ENCODE data around the gene GALNTL6. TPM values are rescaled to one million over a fixed set of nuclear protein-coding genes. Genes with fewer than 3 reads are reported as not detected.
"Not testable (repeated sequence)": the region's sequence is repeated elsewhere in the genome, so short reads cannot be mapped to it uniquely, and the experiment has no call there.

Gene GALNTL6
- total and polyA plus RNA-seq, 2 experiments from 2014 or later, result not detected

- 18 to 19% methylated on average over 3 of the region's 3 CpGs for WGBS, 2 experiments (ENCODE audit: low coverage in 1 of 2, low lambda C conversion rate in 2 of 2, missing lambda C conversion rate in 2 of 2)
- H3K27ac ChIP-seq, result no peak overlapping the region
- no peak overlapping the region for H3K9ac ChIP-seq
- H3K36me3 ChIP-seq (ENCODE audit: low read depth), result no peaks in the 10 kb centered on the region
- no peaks in the 10 kb centered on the region for H3K4me1 ChIP-seq (ENCODE audit: insufficient read depth)
- DNase-seq, result no peak
- no peaks in the 10 kb centered on the region for H3F3A ChIP-seq (ENCODE audit: insufficient read depth)
- H3K9me3 ChIP-seq (ENCODE audit: low read depth), result no peaks in the 10 kb centered on the region
- TF ChIP-seq EZH2 (IDR thresholded peaks at IDR 0.05; ENCODE audit: insufficient read depth, poor library complexity, severe bottlenecking), result no peak
- no peak for TF ChIP-seq EZH2phosphoT487 (IDR thresholded peaks at IDR 0.05; ENCODE audit: insufficient read depth, low read depth)
- H4K20me1 ChIP-seq (ENCODE audit: insufficient read depth), result no peaks in the 10 kb centered on the region
- H3K4me2 ChIP-seq (ENCODE audit: unreplicated experiment), result no peak overlapping the region
- no peaks in the 10 kb centered on the region for H3K79me2 ChIP-seq (ENCODE audit: insufficient read depth)
- in situ Hi-C loops (cut with MboI), result no loop called here
- H2AFZ ChIP-seq, result no peak overlapping the region
- no peaks in the 10 kb centered on the region for H3K27me3 ChIP-seq (replicated peaks; ENCODE audit: insufficient read depth)
- no peak overlapping the region for H3K4me3 ChIP-seq
- no peaks in the 10 kb centered on the region for H3K9me2 ChIP-seq (ENCODE audit: insufficient read depth)
Measured at GRCh38 chr4:172794307-172794703, 981.1 kb downstream of the GALNTL6 start.

- in situ Hi-C loops (cut with MboI); H3K9me2 ChIP-seq (ENCODE audit: insufficient read depth); H3K4me2 ChIP-seq (ENCODE audit: unreplicated experiment); H3K9ac ChIP-seq; H3K9me3 ChIP-seq (ENCODE audit: low read depth); DNase-seq; H3K27me3 ChIP-seq (replicated peaks; ENCODE audit: insufficient read depth); H4K20me1 ChIP-seq (ENCODE audit: insufficient read depth); H3K36me3 ChIP-seq (ENCODE audit: low read depth); H2AFZ ChIP-seq; H3K79me2 ChIP-seq (ENCODE audit: insufficient read depth); H3K4me3 ChIP-seq; H3F3A ChIP-seq (ENCODE audit: insufficient read depth); H3K4me1 ChIP-seq (ENCODE audit: insufficient read depth); H3K27ac ChIP-seq: not testable (repeated sequence)
- 78 to 89% methylated on average over 18 of the region's 18 CpGs for WGBS, 2 experiments (ENCODE audit: low coverage in 1 of 2, low lambda C conversion rate in 2 of 2, missing lambda C conversion rate in 2 of 2)
Measured at GRCh38 chr4:172797281-172797680, 984.1 kb downstream of the GALNTL6 start.

GRCh38 chr4:172802032-172802431 is 988.8 kb downstream of the GALNTL6 start:
- Histone ChIP-seq H3K4me1 (ENCODE audit: insufficient read depth) (no peaks in the 10 kb centered on the region), H3K9me3 (ENCODE audit: low read depth) (no peaks in the 10 kb centered on the region), H3K4me3 (no peak overlapping the region), H3K4me2 (ENCODE audit: unreplicated experiment) (no peak overlapping the region), H3F3A (ENCODE audit: insufficient read depth) (no peaks in the 10 kb centered on the region), H3K36me3 (ENCODE audit: low read depth) (no peaks in the 10 kb centered on the region), H2AFZ (no peak overlapping the region), H3K9me2 (ENCODE audit: insufficient read depth) (no peaks in the 10 kb centered on the region), H4K20me1 (ENCODE audit: insufficient read depth) (no peaks in the 10 kb centered on the region), H3K27ac (no peak overlapping the region), H3K79me2 (ENCODE audit: insufficient read depth) (no peaks in the 10 kb centered on the region), H3K27me3 (replicated peaks; ENCODE audit: insufficient read depth) (no peaks in the 10 kb centered on the region), H3K9ac (no peak overlapping the region)
- DNase-seq, result no peak
- WGBS, 2 experiments (ENCODE audit: low coverage in 1 of 2, low lambda C conversion rate in 2 of 2, missing lambda C conversion rate in 2 of 2), result 19 to 22% methylated on average over 2 of the region's 2 CpGs
- TF ChIP-seq EZH2 (IDR thresholded peaks at IDR 0.05; ENCODE audit: insufficient read depth, poor library complexity, severe bottlenecking) (no peak), EZH2phosphoT487 (IDR thresholded peaks at IDR 0.05; ENCODE audit: insufficient read depth, low read depth) (no peak)
- in situ Hi-C loops (cut with MboI), result no loop called here

GRCh38 chr4:172806841-172807240 is 993.6 kb downstream of the GALNTL6 start:
- Histone ChIP-seq H2AFZ (no peak overlapping the region), H3K4me3 (no peak overlapping the region), H3K9me3 (ENCODE audit: low read depth) (no peaks in the 10 kb centered on the region), H3K36me3 (ENCODE audit: low read depth) (no peaks in the 10 kb centered on the region), H3K4me2 (ENCODE audit: unreplicated experiment) (no peak overlapping the region), H4K20me1 (ENCODE audit: insufficient read depth) (no peaks in the 10 kb centered on the region), H3F3A (ENCODE audit: insufficient read depth) (no peaks in the 10 kb centered on the region), H3K9me2 (ENCODE audit: insufficient read depth) (no peaks in the 10 kb centered on the region), H3K9ac (no peak overlapping the region), H3K79me2 (ENCODE audit: insufficient read depth) (no peaks in the 10 kb centered on the region), H3K4me1 (ENCODE audit: insufficient read depth) (no peaks in the 10 kb centered on the region), H3K27me3 (replicated peaks; ENCODE audit: insufficient read depth) (no peaks in the 10 kb centered on the region), H3K27ac (no peak overlapping the region)
- 47 to 62% methylated on average over 4 of the region's 4 CpGs for WGBS, 2 experiments (ENCODE audit: low coverage in 1 of 2, low lambda C conversion rate in 2 of 2, missing lambda C conversion rate in 2 of 2)
- no peak for DNase-seq
- in situ Hi-C loops (cut with MboI), result no loop called here
- no peak for TF ChIP-seq EZH2 (IDR thresholded peaks at IDR 0.05; ENCODE audit: insufficient read depth, poor library complexity, severe bottlenecking)
- no peak for TF ChIP-seq EZH2phosphoT487 (IDR thresholded peaks at IDR 0.05; ENCODE audit: insufficient read depth, low read depth)

DNA sequence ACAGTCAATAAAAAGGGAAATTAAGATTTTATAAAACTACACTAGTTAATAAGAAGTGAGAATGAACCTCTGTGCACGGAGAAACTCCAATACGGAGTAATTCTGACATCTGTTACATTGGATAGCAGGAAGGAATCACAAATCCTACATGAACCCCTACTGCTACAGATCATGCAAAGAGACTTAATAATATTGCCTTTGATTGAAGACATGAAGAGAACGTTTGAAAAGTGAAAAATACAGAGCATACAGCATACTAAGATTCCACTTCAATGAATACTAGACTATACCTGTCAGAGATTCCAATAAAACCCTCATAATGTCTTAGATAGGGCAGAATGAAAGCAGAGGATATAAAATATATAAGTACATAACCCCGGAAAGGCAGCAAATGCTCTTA is 995.0 kb downstream of the GALNTL6 start:
- Histone ChIP-seq H3K4me2 (ENCODE audit: unreplicated experiment) (no peak overlapping the region), H3K9me2 (ENCODE audit: insufficient read depth) (no peaks in the 10 kb centered on the region), H4K20me1 (ENCODE audit: insufficient read depth) (no peaks in the 10 kb centered on the region), H3K4me1 (ENCODE audit: insufficient read depth) (no peaks in the 10 kb centered on the region), H2AFZ (no peak overlapping the region), H3K27me3 (replicated peaks; ENCODE audit: insufficient read depth) (no peaks in the 10 kb centered on the region; the same call in 1 of the 2 replicates), H3K36me3 (ENCODE audit: low read depth) (no peaks in the 10 kb centered on the region), H3K27ac (no peak overlapping the region), H3F3A (ENCODE audit: insufficient read depth) (no peaks in the 10 kb centered on the region), H3K79me2 (ENCODE audit: insufficient read depth) (no peaks in the 10 kb centered on the region), H3K9ac (no peak overlapping the region), H3K4me3 (no peak overlapping the region), H3K9me3 (ENCODE audit: low read depth) (no peaks in the 10 kb centered on the region)
- WGBS, 2 experiments (ENCODE audit: low coverage in 1 of 2, low lambda C conversion rate in 2 of 2, missing lambda C conversion rate in 2 of 2), result 41 to 52% methylated on average over 4 of the region's 4 CpGs
- in situ Hi-C loops (cut with MboI), result no loop called here
- no peak for TF ChIP-seq EZH2phosphoT487 (IDR thresholded peaks at IDR 0.05; ENCODE audit: insufficient read depth, low read depth)
- no peak for TF ChIP-seq EZH2 (IDR thresholded peaks at IDR 0.05; ENCODE audit: insufficient read depth, poor library complexity, severe bottlenecking)
- DNase-seq, result no peak
